HEK293 (cell line): ENCODE measurements around the gene PREX1.
A peak's percentile ranks its signal among the peaks of the same experiment; 100 is the strongest.

Experiments used
- CTCF ChIP-seq: fragments of 450-650 bp; formaldehyde crosslinking; IDR thresholded peaks from 2 replicates; pipeline ENCODE4 v1.5.1; 2016; ENCODE audit warnings: missing biosample characterization, missing genetic modification characterization
- REST ChIP-seq: fragments of 450-650 bp; formaldehyde crosslinking; IDR thresholded peaks from 2 replicates; pipeline ENCODE4 v1.5.1; 2016; ENCODE audit warnings: missing biosample characterization, missing genetic modification characterization
- ZNF596 ChIP-seq: fragments of 450-650 bp; IDR thresholded peaks from 2 replicates; pipeline ENCODE4 v1.5.0; 2018; ENCODE audit warnings: missing biosample characterization, mild to moderate bottlenecking, missing genetic modification characterization, moderate library complexity
- ZNF747 ChIP-seq: fragments of 450-650 bp; formaldehyde crosslinking; IDR thresholded peaks from 2 replicates; pipeline ENCODE4 v1.5.1; 2016; ENCODE audit warnings: missing biosample characterization, missing genetic modification characterization

GRCh38 chr20:48657426-48658197 lies 170.2 kb downstream of the PREX1 start:
- TF ChIP-seq CTCF (tag by site-specific recombination) (peak; percentile 89), ZNF747 (no peak), ZNF596 (tag by site-specific recombination) (no peak), REST (tag by site-specific recombination) (no peak)
